IPS-NIHi11 (cell line): ENCODE results near the gene PBX3.

Experiments used
- DNase-seq: peaks from one replicate; pipeline ENCODE4 v3.0.0; 2012; ENCODE audit warnings: mixed read lengths, low spot score

PBX3 gene

GRCh38 chr9:125977223-125977622, 230.1 kb downstream of the PBX3 start:
- DNase-seq = no peak

GRCh38 chr9:125979383-125979782, 232.2 kb downstream of the PBX3 start:
- DNase-seq = no peak

- DNase-seq = no peak
Observed at GRCh38 chr9:125982798-125983406, 235.7 kb downstream of the PBX3 start.

- DNase-seq = no peak
Observed at GRCh38 chr9:125983681-125984080, 236.5 kb downstream of the PBX3 start.

- no peak for DNase-seq
Observed at GRCh38 chr9:125984461-125984860, 237.3 kb downstream of the PBX3 start.

- DNase-seq = no peak
Observed at GRCh38 chr9:125985142-125985997, 238.2 kb downstream of the PBX3 start.

- no peak for DNase-seq
Observed at GRCh38 chr9:125985998-125986655, 239.0 kb downstream of the PBX3 start.

GRCh38 chr9:125986966-125987365, 239.8 kb downstream of the PBX3 start:
- no peak for DNase-seq

- no peak for DNase-seq
Observed at GRCh38 chr9:125987420-125987819, 240.2 kb downstream of the PBX3 start.

- DNase-seq = no peak
Observed at GRCh38 chr9:125988479-125989050, 241.4 kb downstream of the PBX3 start.

- no peak for DNase-seq
Observed at GRCh38 chr9:125989090-125989501, 241.9 kb downstream of the PBX3 start.

- DNase-seq = no peak
Observed at GRCh38 chr9:125989524-125990180, 242.5 kb downstream of the PBX3 start.

GRCh38 chr9:125990186-125990792, 243.1 kb downstream of the PBX3 start:
- no peak for DNase-seq

GRCh38 chr9:125990793-125991220, 243.6 kb downstream of the PBX3 start:
- no peak for DNase-seq

GRCh38 chr9:125991886-125992529, 244.8 kb downstream of the PBX3 start:
- no peak for DNase-seq

GRCh38 chr9:125992557-125992956, 245.4 kb downstream of the PBX3 start:
- no peak for DNase-seq

- no peak for DNase-seq
Observed at GRCh38 chr9:125993466-125993865, 246.3 kb downstream of the PBX3 start.

GRCh38 chr9:125994066-125994943, 247.1 kb downstream of the PBX3 start:
- no peak for DNase-seq

GRCh38 chr9:125995006-125995405, 247.8 kb downstream of the PBX3 start:
- DNase-seq = no peak

- DNase-seq = no peak
Observed at GRCh38 chr9:125995706-125996105, 248.5 kb downstream of the PBX3 start.
